GM23338 (cell line): Measurements from ENCODE around the gene MATK. TPM values are rescaled to one million over a fixed set of nuclear protein-coding genes. Genes with fewer than 3 reads are reported as not detected.

ENCODE experiments used
- ATAC-seq: fragments of 200-7000 bp; cut with Tn5 transposase; 3 replicates; pipeline ENCODE4 v1.9.1; 2020
- DNase-seq: peaks from one replicate; pipeline ENCODE4 v3.0.0-alpha.2; 2015; ENCODE audit warnings: low spot score
- H2AFZ ChIP-seq: fragments of 200-600 bp; sonication (generic); 2 replicates; pipeline ENCODE4 v1.8.0; 2016; ENCODE audit warnings: antibody characterized with exemption, mild to moderate bottlenecking, moderate library complexity
- H3F3A ChIP-seq: fragments of 200-600 bp; sonication (generic); replicated peaks from 2 replicates; pipeline ENCODE4 v1.8.0; 2017; ENCODE audit warnings: antibody characterized with exemption, mixed run types, low read depth
- H3K27ac ChIP-seq: fragments of 200-600 bp; sonication (generic); 2 replicates; pipeline ENCODE4 v1.6.1; 2016; ENCODE audit warnings: low read depth
- H3K27me3 ChIP-seq: fragments of 200-600 bp; sonication (generic); 2 replicates; pipeline ENCODE4 v1.8.0; 2016; ENCODE audit warnings: mild to moderate bottlenecking, mixed run types, moderate library complexity; ENCODE audit not compliant: insufficient read depth
- H3K36me3 ChIP-seq: fragments of 200-600 bp; sonication (generic); 2 replicates; pipeline ENCODE4 v1.8.0; 2016; ENCODE audit warnings: mild to moderate bottlenecking; ENCODE audit not compliant: insufficient read depth
- H3K4me1 ChIP-seq: fragments of 200-600 bp; sonication (generic); 2 replicates; pipeline ENCODE4 v1.8.0; 2016; ENCODE audit warnings: mild to moderate bottlenecking, moderate library complexity; ENCODE audit not compliant: insufficient read depth
- H3K4me2 ChIP-seq: fragments of 200-600 bp; sonication (generic); 2 replicates; pipeline ENCODE4 v1.7.1; 2017; ENCODE audit warnings: mixed run types
- H3K4me3 ChIP-seq: fragments of 200-600 bp; sonication (generic); 2 replicates; pipeline ENCODE4 v1.6.1; 2016; ENCODE audit warnings: mixed run types
- H3K79me2 ChIP-seq: fragments of 200-600 bp; sonication (generic); replicated peaks from 2 replicates; pipeline ENCODE4 v1.8.0; 2017; ENCODE audit warnings: mild to moderate bottlenecking; ENCODE audit not compliant: insufficient read depth
- H3K9me2 ChIP-seq: fragments of 200-600 bp; sonication (generic); 2 replicates; pipeline ENCODE4 v1.8.0; 2017; ENCODE audit not compliant: insufficient read depth
- H4K20me1 ChIP-seq: fragments of 200-600 bp; sonication (generic); replicated peaks from 2 replicates; pipeline ENCODE4 v1.8.0; 2017; ENCODE audit warnings: mild to moderate bottlenecking; ENCODE audit not compliant: insufficient read depth
- H3K27ac Mint-ChIP-seq: 2 replicates; pipeline ENCODE4 v1.8.0; 2020; ENCODE audit warnings: inconsistent platforms, mild to moderate bottlenecking, moderate library complexity, mixed read lengths
- H3K27me3 Mint-ChIP-seq: 3 replicates; pipeline ENCODE4 v1.8.0; 2022; ENCODE audit warnings: low read depth, mild to moderate bottlenecking, moderate library complexity, mixed read lengths, inconsistent platforms; ENCODE audit not compliant: insufficient read depth, poor library complexity
- H3K36me3 Mint-ChIP-seq: 3 replicates; pipeline ENCODE4 v1.8.0; 2021; ENCODE audit warnings: low read depth, mild to moderate bottlenecking, inconsistent platforms, moderate library complexity, mixed read lengths
- H3K4me1 Mint-ChIP-seq: 3 replicates; pipeline ENCODE4 v1.8.0; 2020; ENCODE audit warnings: mild to moderate bottlenecking, inconsistent platforms, mixed read lengths
- H3K4me3 Mint-ChIP-seq: 3 replicates; pipeline ENCODE4 v1.8.0; 2021; ENCODE audit warnings: moderate library complexity, mild to moderate bottlenecking, inconsistent platforms, mixed read lengths
- H3K9me3 Mint-ChIP-seq: 3 replicates; pipeline ENCODE4 v1.8.0; 2020; ENCODE audit warnings: moderate library complexity, mild to moderate bottlenecking, inconsistent platforms, mixed read lengths
- EZH2 ChIP-seq: fragments of 200-600 bp; sonication (generic); IDR thresholded peaks from one replicate; pipeline ENCODE4 v1.8.0; 2017; ENCODE audit warnings: antibody characterized with exemption, mild to moderate bottlenecking, low read depth; ENCODE audit not compliant: unreplicated experiment
- JUNB ChIP-seq: IDR thresholded peaks from one replicate; pipeline ENCODE4 v1.6.1; 2016; ENCODE audit warnings: antibody characterized with exemption; ENCODE audit not compliant: unreplicated experiment
- STAT1 ChIP-seq: IDR thresholded peaks from one replicate; pipeline ENCODE4 v1.6.1; 2016; ENCODE audit warnings: antibody characterized with exemption; ENCODE audit not compliant: unreplicated experiment
- ZNF114 ChIP-seq: fragments of 250-450 bp; sonication (Bioruptor Pico); IDR thresholded peaks from 2 replicates; pipeline ENCODE4 v1.5.0; 2020; ENCODE audit warnings: mild to moderate bottlenecking, moderate library complexity
- ZNF331 ChIP-seq: fragments of 250-450 bp; sonication (Bioruptor Pico); IDR thresholded peaks from 2 replicates; pipeline ENCODE4 v1.5.0; 2020; ENCODE audit warnings: low read depth, mild to moderate bottlenecking, moderate library complexity
- polyA plus RNA-seq: library from polyadenylated mRNA; unstranded; fragments of >200 nt; fragmentation: Nextera tagmentation; extraction: Ambion mirVana; gene quantifications from 2 replicates; pipeline ENCODE4 v1.2.1, GENCODE V29; 2016
- total RNA-seq: library from RNA; depleted of rRNA; stranded (reverse); fragments of >200 nt; shearing (Covaris generic); gene quantifications from 2 replicates; pipeline ENCODE4 v1.2.3, GENCODE V29; 2014
- TF ChIP-seq, protein P1 (sequence below): IDR thresholded peaks from 2 replicates; pipeline ENCODE4 v1.6.1; 2016; ENCODE audit warnings: antibody characterized with exemption
- TF ChIP-seq, protein P2 (sequence below), 2 experiments: fragments of 200-600 bp in 1 of 2; sonication (generic) in 1 of 2; conservative IDR thresholded peaks; 2 replicates each; pipeline versions ENCODE4 v1.5.1 to v1.6.1; 2016 to 2017; ENCODE audit warnings: antibody characterized with exemption in 2 of 2, low read depth in 2 of 2, mild to moderate bottlenecking in 2 of 2, moderate library complexity in 1 of 2
- TF ChIP-seq, protein P3 (sequence below): IDR thresholded peaks from one replicate; pipeline ENCODE4 v1.6.1; 2018; ENCODE audit warnings: antibody characterized with exemption; ENCODE audit not compliant: unreplicated experiment

MATK gene
- total and polyA plus RNA-seq, 2 experiments from 2014 or later, result 13.4 to 21.4 TPM

DNA sequence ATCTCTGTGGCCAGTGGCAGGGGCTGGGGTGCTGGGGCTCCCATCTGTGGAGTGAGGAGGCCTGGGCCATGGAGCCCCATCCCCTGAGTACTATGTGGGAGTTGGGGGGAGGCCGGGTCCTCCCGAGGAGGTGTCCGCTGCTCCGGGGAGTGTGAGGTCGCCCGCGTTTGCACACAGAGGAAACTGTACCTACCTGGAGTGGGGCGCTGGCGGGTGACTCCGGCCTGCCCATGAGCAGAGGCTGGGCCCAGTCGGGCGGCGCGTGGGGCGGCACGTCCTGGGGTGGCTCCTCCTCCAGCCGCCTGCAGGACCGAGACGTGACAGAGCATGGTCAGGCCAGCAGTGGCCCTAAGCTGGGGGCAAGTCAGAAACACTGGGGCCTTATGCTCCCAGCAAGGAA, 33.8 kb upstream of the MATK start:
- no peaks in the 10 kb centered on the region for H3K36me3 ChIP-seq
- no peak for ATAC-seq
- H3K4me1 Mint-ChIP-seq, result no peaks in the 10 kb centered on the region
- no peaks in the 10 kb centered on the region; the same call in 2 of the 3 replicates for H3K36me3 Mint-ChIP-seq
- H3K4me3 ChIP-seq, result no peak overlapping the region
- no peaks in the 10 kb centered on the region; the same call in 1 of the 3 replicates for H3K9me3 Mint-ChIP-seq
- H3F3A ChIP-seq, result 0 out of 2 replicates have a peak, but pooled peaks cover 2% of the 10 kb centered on the region
- no peak overlapping the region for H3K27ac ChIP-seq
- no peak overlapping the region for H2AFZ ChIP-seq
- H3K4me3 Mint-ChIP-seq, result no peak overlapping the region
- no peak overlapping the region for H3K27ac Mint-ChIP-seq
- H3K27me3 Mint-ChIP-seq, result peaks cover 20% of the 10 kb centered on the region
- H4K20me1 ChIP-seq, result no peaks in the 10 kb centered on the region
- TF ChIP-seq STAT1 (no peak), ZNF331 (CRISPR knock-in tag) (no peak), JUNB (no peak)
- TF ChIP-seq, protein P1, sequence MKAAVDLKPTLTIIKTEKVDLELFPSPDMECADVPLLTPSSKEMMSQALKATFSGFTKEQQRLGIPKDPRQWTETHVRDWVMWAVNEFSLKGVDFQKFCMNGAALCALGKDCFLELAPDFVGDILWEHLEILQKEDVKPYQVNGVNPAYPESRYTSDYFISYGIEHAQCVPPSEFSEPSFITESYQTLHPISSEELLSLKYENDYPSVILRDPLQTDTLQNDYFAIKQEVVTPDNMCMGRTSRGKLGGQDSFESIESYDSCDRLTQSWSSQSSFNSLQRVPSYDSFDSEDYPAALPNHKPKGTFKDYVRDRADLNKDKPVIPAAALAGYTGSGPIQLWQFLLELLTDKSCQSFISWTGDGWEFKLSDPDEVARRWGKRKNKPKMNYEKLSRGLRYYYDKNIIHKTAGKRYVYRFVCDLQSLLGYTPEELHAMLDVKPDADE, result no peak
- H3K27me3 ChIP-seq, result 0 out of 2 replicates have a peak, but pooled peaks cover 6% of the 10 kb centered on the region
- H3K9me2 ChIP-seq, result no peaks in the 10 kb centered on the region
- H3K4me2 ChIP-seq, result no peak overlapping the region
- no peaks in the 10 kb centered on the region for H3K79me2 ChIP-seq
- DNase-seq, result no peak
- H3K4me1 ChIP-seq, result no peaks in the 10 kb centered on the region

DNA sequence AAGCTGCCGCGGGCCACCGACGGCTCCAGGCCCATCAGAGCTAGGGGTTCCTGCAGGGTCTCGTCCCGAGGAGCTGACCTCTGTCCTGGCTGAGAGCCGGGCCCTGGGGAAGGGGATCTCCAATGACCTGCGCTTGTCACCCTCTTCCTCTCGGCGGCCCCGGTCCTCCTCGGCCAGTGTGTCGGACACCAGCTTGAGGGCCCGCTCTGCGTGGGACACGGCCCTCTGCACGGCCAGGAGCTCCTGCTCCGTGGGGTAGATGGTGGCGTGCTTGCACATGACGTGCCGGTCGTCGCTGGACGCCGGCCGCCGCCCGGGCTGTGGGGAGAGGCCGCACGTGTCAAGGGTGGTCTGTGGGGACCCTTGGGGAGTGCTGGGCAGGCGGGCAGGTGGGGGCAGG, 32.7 kb upstream of the MATK start:
- no peak overlapping the region for H3K4me2 ChIP-seq
- peak; percentile 31 for DNase-seq
- 0 out of 2 replicates have a peak, but pooled peaks cover 2% of the 10 kb centered on the region for H3F3A ChIP-seq
- no peak overlapping the region for H3K27ac Mint-ChIP-seq
- H3K36me3 Mint-ChIP-seq, result peaks cover 4% of the 10 kb centered on the region; the same call in 2 of the 3 replicates
- no peaks in the 10 kb centered on the region for H3K36me3 ChIP-seq
- ATAC-seq, result peak; percentile 17
- H3K4me1 Mint-ChIP-seq, result no peaks in the 10 kb centered on the region
- H3K9me2 ChIP-seq, result no peaks in the 10 kb centered on the region
- H3K27me3 Mint-ChIP-seq, result peaks cover 23% of the 10 kb centered on the region
- H3K27ac ChIP-seq, result no peak overlapping the region
- no peak overlapping the region for H3K4me3 Mint-ChIP-seq
- no peaks in the 10 kb centered on the region for H3K4me1 ChIP-seq
- H2AFZ ChIP-seq, result no peak overlapping the region
- no peaks in the 10 kb centered on the region for H3K79me2 ChIP-seq
- no peaks in the 10 kb centered on the region for H4K20me1 ChIP-seq
- no peak overlapping the region for H3K4me3 ChIP-seq
- H3K9me3 Mint-ChIP-seq, result no peaks in the 10 kb centered on the region; the same call in 1 of the 3 replicates
- H3K27me3 ChIP-seq, result 0 out of 2 replicates have a peak, but pooled peaks cover 6% of the 10 kb centered on the region
- TF ChIP-seq, protein P2, sequence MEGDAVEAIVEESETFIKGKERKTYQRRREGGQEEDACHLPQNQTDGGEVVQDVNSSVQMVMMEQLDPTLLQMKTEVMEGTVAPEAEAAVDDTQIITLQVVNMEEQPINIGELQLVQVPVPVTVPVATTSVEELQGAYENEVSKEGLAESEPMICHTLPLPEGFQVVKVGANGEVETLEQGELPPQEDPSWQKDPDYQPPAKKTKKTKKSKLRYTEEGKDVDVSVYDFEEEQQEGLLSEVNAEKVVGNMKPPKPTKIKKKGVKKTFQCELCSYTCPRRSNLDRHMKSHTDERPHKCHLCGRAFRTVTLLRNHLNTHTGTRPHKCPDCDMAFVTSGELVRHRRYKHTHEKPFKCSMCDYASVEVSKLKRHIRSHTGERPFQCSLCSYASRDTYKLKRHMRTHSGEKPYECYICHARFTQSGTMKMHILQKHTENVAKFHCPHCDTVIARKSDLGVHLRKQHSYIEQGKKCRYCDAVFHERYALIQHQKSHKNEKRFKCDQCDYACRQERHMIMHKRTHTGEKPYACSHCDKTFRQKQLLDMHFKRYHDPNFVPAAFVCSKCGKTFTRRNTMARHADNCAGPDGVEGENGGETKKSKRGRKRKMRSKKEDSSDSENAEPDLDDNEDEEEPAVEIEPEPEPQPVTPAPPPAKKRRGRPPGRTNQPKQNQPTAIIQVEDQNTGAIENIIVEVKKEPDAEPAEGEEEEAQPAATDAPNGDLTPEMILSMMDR (conservative IDR thresholded peaks at IDR 0.05; ENCODE audit: low read depth in 2 of 2), result no peak
- no peak for TF ChIP-seq EZH2
- TF ChIP-seq ZNF114, result no peak
- TF ChIP-seq, protein P3, sequence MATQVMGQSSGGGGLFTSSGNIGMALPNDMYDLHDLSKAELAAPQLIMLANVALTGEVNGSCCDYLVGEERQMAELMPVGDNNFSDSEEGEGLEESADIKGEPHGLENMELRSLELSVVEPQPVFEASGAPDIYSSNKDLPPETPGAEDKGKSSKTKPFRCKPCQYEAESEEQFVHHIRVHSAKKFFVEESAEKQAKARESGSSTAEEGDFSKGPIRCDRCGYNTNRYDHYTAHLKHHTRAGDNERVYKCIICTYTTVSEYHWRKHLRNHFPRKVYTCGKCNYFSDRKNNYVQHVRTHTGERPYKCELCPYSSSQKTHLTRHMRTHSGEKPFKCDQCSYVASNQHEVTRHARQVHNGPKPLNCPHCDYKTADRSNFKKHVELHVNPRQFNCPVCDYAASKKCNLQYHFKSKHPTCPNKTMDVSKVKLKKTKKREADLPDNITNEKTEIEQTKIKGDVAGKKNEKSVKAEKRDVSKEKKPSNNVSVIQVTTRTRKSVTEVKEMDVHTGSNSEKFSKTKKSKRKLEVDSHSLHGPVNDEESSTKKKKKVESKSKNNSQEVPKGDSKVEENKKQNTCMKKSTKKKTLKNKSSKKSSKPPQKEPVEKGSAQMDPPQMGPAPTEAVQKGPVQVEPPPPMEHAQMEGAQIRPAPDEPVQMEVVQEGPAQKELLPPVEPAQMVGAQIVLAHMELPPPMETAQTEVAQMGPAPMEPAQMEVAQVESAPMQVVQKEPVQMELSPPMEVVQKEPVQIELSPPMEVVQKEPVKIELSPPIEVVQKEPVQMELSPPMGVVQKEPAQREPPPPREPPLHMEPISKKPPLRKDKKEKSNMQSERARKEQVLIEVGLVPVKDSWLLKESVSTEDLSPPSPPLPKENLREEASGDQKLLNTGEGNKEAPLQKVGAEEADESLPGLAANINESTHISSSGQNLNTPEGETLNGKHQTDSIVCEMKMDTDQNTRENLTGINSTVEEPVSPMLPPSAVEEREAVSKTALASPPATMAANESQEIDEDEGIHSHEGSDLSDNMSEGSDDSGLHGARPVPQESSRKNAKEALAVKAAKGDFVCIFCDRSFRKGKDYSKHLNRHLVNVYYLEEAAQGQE, result no peak
- no peak for TF ChIP-seq JUNB
- TF ChIP-seq, protein P1, result no peak
